Spleen (tissue), 11 donors: ENCODE results near the gene MDGA2. TPM values are rescaled to one million over a fixed set of nuclear protein-coding genes. Genes with fewer than 3 reads are reported as not detected.

Experiments
- DNase-seq: peaks from one replicate; pipeline ENCODE4 v3.0.0-alpha.2; 2020
- H3K27ac ChIP-seq, 8 donors: fragments of 200-600 bp; sonication (generic) in 7 of 8; 1 replicate in 4 of 8; 2 replicates in 4 of 8; pipeline versions ENCODE4 v1.5.0 to v1.8.0; 2016 to 2021; ENCODE audit warnings: inconsistent platforms in 4 of 8, mild to moderate bottlenecking in 4 of 8, moderate library complexity in 1 of 8
- H3K27me3 ChIP-seq, 7 donors: fragments of 200-600 bp; sonication (generic) in 6 of 7; replicated peaks in 1 of 7; 1 replicate in 4 of 7; 2 replicates in 3 of 7; pipeline versions ENCODE4 v1.5.0 to v1.8.0; 2016 to 2021; ENCODE audit warnings: inconsistent platforms in 3 of 7, mild to moderate bottlenecking in 1 of 7
- H3K36me3 ChIP-seq, 6 donors: fragments of 200-600 bp; sonication (generic) in 5 of 6; 1 replicate in 4 of 6; 2 replicates in 2 of 6; pipeline versions ENCODE4 v1.5.0 to v1.8.0; 2016 to 2021; ENCODE audit warnings: inconsistent platforms in 2 of 6
- H3K4me1 ChIP-seq, 6 donors: fragments of 200-600 bp; sonication (generic) in 5 of 6; 1 replicate in 3 of 6; 2 replicates in 3 of 6; pipeline versions ENCODE4 v1.5.0 to v1.8.0; 2016 to 2021; ENCODE audit warnings: inconsistent platforms in 3 of 6
- H3K4me3 ChIP-seq, 8 donors: fragments of 200-600 bp; sonication (generic) in 7 of 8; 1 replicate in 4 of 8; 2 replicates in 4 of 8; pipeline versions ENCODE4 v1.5.0 to v1.8.0; 2016 to 2021; ENCODE audit warnings: inconsistent platforms in 4 of 8, mild to moderate bottlenecking in 4 of 8, moderate library complexity in 2 of 8
- H3K9me3 ChIP-seq, 8 donors: fragments of 200-600 bp; sonication (generic) in 7 of 8; 1 replicate in 4 of 8; 2 replicates in 4 of 8; pipeline versions ENCODE4 v1.5.0 to v1.8.0; 2016 to 2021; ENCODE audit warnings: inconsistent platforms in 4 of 8
- POLR2A ChIP-seq, 3 donors: fragments of 450-650 bp; IDR thresholded peaks; one replicate each; pipeline ENCODE4 v1.5.1; 2017; ENCODE audit warnings: antibody characterized with exemption in 3 of 3, mild to moderate bottlenecking in 1 of 3
- POLR2AphosphoS5 ChIP-seq, 3 donors: sonication (generic); formaldehyde crosslinking; IDR thresholded peaks; one replicate each; pipeline ENCODE4 v1.5.1; 2017; ENCODE audit warnings: antibody characterized with exemption in 3 of 3
- WGBS, 5 donors: extraction: QIAGEN DNeasy Blood & Tissue Kit in 3 of 5; methylation state at CpG; one replicate each; pipeline versions ENCODE4 v1.1.5 to v1.1.7; 2013 to 2018; 5-methylcytosine and 5-hydroxymethylcytosine counted together
- intact Hi-C: fragments of 100-400 bp; cut with DNase I; formaldehyde crosslinking; loops from one replicate; pipeline ENCODE4 v1.15.0; 2023; ENCODE audit warnings: low total_unique reads
- polyA plus RNA-seq, 3 donors: library from polyadenylated mRNA; stranded (reverse); fragments of 200-250 nt; gene quantifications; one replicate each; pipeline ENCODE4 v1.2.1, GENCODE V29; 2013
- total RNA-seq, 7 donors: library from RNA; depleted of rRNA in 3 of 7; stranded (reverse); fragments of >200 nt in 3 of 7; fragmentation: NEBNext Ultra II Directional in 4 of 7; extraction: Animal tissue kit (Norgen Biotek cat#: 25700) in 4 of 7; gene quantifications; one replicate each; pipeline versions ENCODE4 v1.1.0 to v1.2.1, GENCODE V29; 2016 to 2021
- TF ChIP-seq, protein P1 (sequence below), 11 experiments: fragments of 200-600 bp in 7 of 11; fragments of 450-650 bp in 4 of 11; sonication (generic) in 4 of 11; IDR thresholded peaks in 8 of 11; conservative IDR thresholded peaks in 3 of 11; 1 replicate in 7 of 11; 2 replicates in 4 of 11; pipeline versions ENCODE4 v1.4.0 to v1.8.0; 2016 to 2021; ENCODE audit warnings: antibody characterized with exemption in 11 of 11, inconsistent platforms in 4 of 11, mild to moderate bottlenecking in 1 of 11
- donor health status: healthy with polysubstance abuse.
- donor health status: DM: no; HTN: no; CAD: no; lungs with moderate emphysema.
- donor health status: DM: no; HTN: no; CAD: no.
- donor health status: Bipolar disorder and iron deficiency.
- donor health status: healthy.
- donor health status: DM: no; HTN: no; CAD: no.
- donor health status: DM: yes; HTN: yes; CAD: no.

MDGA2 gene
- total and polyA plus RNA-seq, 10 donors, result 0.06 to 0.26 (median 0.07) TPM; not detected in 7

DNA sequence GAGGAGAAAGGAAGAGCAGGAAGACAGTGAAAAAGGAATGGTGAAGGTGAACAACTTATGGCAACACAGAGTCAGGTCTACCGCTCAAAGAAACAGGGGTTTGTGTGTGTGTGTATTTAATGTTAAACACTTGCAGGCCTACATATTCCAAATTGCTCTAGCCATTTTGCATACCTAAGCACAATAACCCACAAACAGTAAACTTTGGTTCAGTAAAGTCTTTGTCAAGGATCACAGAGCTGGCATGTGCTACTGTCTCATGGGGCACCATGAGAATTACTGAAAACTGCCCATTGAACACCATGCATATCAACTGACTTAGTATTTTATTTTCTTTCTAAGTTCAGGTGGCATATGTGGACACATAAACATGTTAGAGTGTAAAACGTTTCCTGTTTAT lies 163.6 kb downstream of the MDGA2 start:
- intact Hi-C loops, result no loop called here
- no peaks in the 10 kb centered on the region for H3K4me1 ChIP-seq
- H3K4me3 ChIP-seq, result no peak overlapping the region
- H3K27ac ChIP-seq, result no peak overlapping the region
- H3K27me3 ChIP-seq, result no peaks in the 10 kb centered on the region
- TF ChIP-seq, protein P1, sequence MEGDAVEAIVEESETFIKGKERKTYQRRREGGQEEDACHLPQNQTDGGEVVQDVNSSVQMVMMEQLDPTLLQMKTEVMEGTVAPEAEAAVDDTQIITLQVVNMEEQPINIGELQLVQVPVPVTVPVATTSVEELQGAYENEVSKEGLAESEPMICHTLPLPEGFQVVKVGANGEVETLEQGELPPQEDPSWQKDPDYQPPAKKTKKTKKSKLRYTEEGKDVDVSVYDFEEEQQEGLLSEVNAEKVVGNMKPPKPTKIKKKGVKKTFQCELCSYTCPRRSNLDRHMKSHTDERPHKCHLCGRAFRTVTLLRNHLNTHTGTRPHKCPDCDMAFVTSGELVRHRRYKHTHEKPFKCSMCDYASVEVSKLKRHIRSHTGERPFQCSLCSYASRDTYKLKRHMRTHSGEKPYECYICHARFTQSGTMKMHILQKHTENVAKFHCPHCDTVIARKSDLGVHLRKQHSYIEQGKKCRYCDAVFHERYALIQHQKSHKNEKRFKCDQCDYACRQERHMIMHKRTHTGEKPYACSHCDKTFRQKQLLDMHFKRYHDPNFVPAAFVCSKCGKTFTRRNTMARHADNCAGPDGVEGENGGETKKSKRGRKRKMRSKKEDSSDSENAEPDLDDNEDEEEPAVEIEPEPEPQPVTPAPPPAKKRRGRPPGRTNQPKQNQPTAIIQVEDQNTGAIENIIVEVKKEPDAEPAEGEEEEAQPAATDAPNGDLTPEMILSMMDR (IDR thresholded peaks at IDR 0.05 in 8 of 11, conservative IDR thresholded peaks at IDR 0.05 in 3 of 11), result no peak
- TF ChIP-seq POLR2AphosphoS5 (IDR thresholded peaks at IDR 0.05), result no peak
- no peak for TF ChIP-seq POLR2A (IDR thresholded peaks at IDR 0.05)
- H3K36me3 ChIP-seq, result no peaks in the 10 kb centered on the region
- H3K9me3 ChIP-seq, result no peaks in the 10 kb centered on the region
- WGBS, 5 donors, result 76 to 91% (median 78%) methylated on average over 2 of the region's 2 CpGs
- no peak for DNase-seq

DNA sequence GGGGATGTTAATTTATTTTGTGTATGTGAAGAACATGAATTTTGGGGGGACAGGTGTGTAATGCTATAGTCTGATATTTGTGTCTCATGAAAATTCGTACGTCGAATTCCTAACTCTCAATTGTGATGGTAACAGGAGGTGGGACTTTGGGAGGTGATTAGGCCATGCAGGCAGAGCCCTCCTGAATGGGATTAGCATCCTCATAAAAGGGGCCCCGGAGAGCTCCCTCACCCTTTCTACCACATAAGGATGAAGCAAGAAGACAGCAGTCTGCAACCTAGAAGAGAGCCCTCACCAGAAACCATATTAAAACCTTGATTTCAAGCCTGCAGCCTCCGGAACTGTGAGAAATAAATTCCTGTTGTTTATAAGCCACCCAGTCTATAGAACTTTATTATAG lies 165.4 kb downstream of the MDGA2 start:
- H3K4me3 ChIP-seq, result no peak overlapping the region
- no peaks in the 10 kb centered on the region for H3K4me1 ChIP-seq
- H3K36me3 ChIP-seq, result no peaks in the 10 kb centered on the region
- TF ChIP-seq POLR2AphosphoS5 (IDR thresholded peaks at IDR 0.05) (no peak), POLR2A (IDR thresholded peaks at IDR 0.05) (no peak)
- TF ChIP-seq, protein P1 (IDR thresholded peaks at IDR 0.05 in 8 of 11, conservative IDR thresholded peaks at IDR 0.05 in 3 of 11), result no peak
- WGBS, 5 donors, result 66 to 94% (median 73%) methylated on average over 5 of the region's 5 CpGs
- intact Hi-C loops, result no loop called here
- no peak for DNase-seq
- no peaks in the 10 kb centered on the region for H3K27me3 ChIP-seq
- no peak overlapping the region for H3K27ac ChIP-seq
- H3K9me3 ChIP-seq, result no peaks in the 10 kb centered on the region

DNA sequence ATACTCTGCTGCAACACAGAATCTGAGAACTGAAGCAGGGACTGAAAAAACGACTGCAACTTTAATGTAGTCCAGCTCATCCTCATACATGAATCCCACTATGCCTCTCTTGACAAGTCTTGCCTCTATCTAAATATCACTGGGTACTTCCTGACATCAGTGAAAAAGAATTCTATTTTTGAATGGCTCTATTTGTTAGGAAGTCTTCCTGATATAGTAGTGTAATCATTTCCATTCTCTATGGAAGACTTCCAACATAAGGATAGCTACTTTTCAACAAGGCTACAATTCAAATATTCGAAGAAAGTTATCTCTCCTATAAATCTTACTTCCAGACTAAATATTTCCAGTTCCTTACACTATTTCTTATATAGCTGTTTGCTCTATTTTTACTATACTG lies 167.5 kb downstream of the MDGA2 start:
- Histone ChIP-seq H3K27me3 (no peaks in the 10 kb centered on the region), H3K4me1 (no peaks in the 10 kb centered on the region), H3K9me3 (no peaks in the 10 kb centered on the region), H3K27ac (no peak overlapping the region), H3K36me3 (no peaks in the 10 kb centered on the region), H3K4me3 (no peak overlapping the region)
- TF ChIP-seq POLR2A (IDR thresholded peaks at IDR 0.05) (no peak), POLR2AphosphoS5 (IDR thresholded peaks at IDR 0.05) (no peak)
- TF ChIP-seq, protein P1 (IDR thresholded peaks at IDR 0.05 in 8 of 11, conservative IDR thresholded peaks at IDR 0.05 in 3 of 11), result no peak
- intact Hi-C loops, result no loop called here
- no peak for DNase-seq
- 62 to 70% (median 68%) methylated on average over 2 of the region's 2 CpGs for WGBS, 5 donors

DNA sequence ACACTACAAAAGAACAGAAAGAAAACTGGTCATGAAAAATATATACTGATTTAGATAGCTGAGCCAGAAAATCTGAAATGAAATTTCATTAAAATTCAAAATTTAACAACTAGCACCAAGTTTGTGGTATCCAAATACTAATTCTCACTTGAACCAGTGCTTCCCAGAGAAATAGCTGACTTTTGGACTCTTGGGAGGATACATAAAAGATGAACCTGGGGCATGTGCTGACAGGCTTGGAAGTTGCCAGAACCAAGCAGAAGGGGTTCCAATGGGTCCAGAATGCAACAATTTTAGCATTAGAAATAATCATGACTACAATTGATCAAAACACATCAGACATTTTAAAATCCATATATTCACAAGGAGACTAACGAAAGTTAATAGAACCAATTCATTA lies 175.0 kb downstream of the MDGA2 start:
- WGBS, 5 donors, result 63 to 93% (median 83%) methylated on average over 1 of the region's 1 CpG
- peaks cover 0 to 4% (median 0%) of the 10 kb centered on the region in 8 donors for H3K9me3 ChIP-seq
- intact Hi-C loops, result no loop called here

More for the DNA sequence above, 175.0 kb downstream of the MDGA2 start:
- no peaks in the 10 kb centered on the region for H3K4me1 ChIP-seq
- no peaks in the 10 kb centered on the region for H3K36me3 ChIP-seq
- TF ChIP-seq, protein P1 (IDR thresholded peaks at IDR 0.05 in 8 of 11, conservative IDR thresholded peaks at IDR 0.05 in 3 of 11), result no peak
- TF ChIP-seq POLR2A (IDR thresholded peaks at IDR 0.05), result no peak
- no peak for TF ChIP-seq POLR2AphosphoS5 (IDR thresholded peaks at IDR 0.05)
- H3K27ac ChIP-seq, result no peak overlapping the region
- DNase-seq, result no peak
- H3K4me3 ChIP-seq, result no peak overlapping the region
- H3K27me3 ChIP-seq, result no peaks in the 10 kb centered on the region
